HFFc6 (cell line): ENCODE measurements around the gene ESPN. TPM values are rescaled to one million over a fixed set of nuclear protein-coding genes. Genes with fewer than 3 reads are reported as not detected.

Source experiments
- DNase-seq: peaks from one replicate; pipeline ENCODE4 v3.0.0-alpha.2; 2018
- H3K27ac Mint-ChIP-seq: 2 replicates; pipeline ENCODE4 v1.8.0; 2020; ENCODE audit warnings: mild to moderate bottlenecking, mixed read lengths
- H3K27me3 Mint-ChIP-seq: 2 replicates; pipeline ENCODE4 v1.8.0; 2021; ENCODE audit warnings: mild to moderate bottlenecking, moderate library complexity, mixed read lengths; ENCODE audit not compliant: insufficient read depth
- H3K36me3 Mint-ChIP-seq: 2 replicates; pipeline ENCODE4 v1.8.0; 2021; ENCODE audit warnings: low read depth, mixed read lengths
- H3K4me1 Mint-ChIP-seq: 2 replicates; pipeline ENCODE4 v1.8.0; 2020; ENCODE audit warnings: low read depth, mixed read lengths
- H3K4me3 Mint-ChIP-seq: 2 replicates; pipeline ENCODE4 v1.8.0; 2020; ENCODE audit warnings: mild to moderate bottlenecking, moderate library complexity, mixed read lengths
- H3K9me3 Mint-ChIP-seq: 2 replicates; pipeline ENCODE4 v1.8.0; 2020; ENCODE audit warnings: mild to moderate bottlenecking, mixed read lengths
- total RNA-seq, 6 experiments: library from RNA; stranded (reverse); fragmentation: NEBNext Ultra II Directional; extraction: Animal tissue kit (Norgen Biotek cat#: 25700); gene quantifications; 2 replicates in 1 of 6; 3 replicates in 5 of 6; pipeline ENCODE4 v1.2.3, GENCODE V29; 2021
- TF ChIP-seq, protein P1 (sequence below): fragments of 200-600 bp; sonication (generic); IDR thresholded peaks from 2 replicates; pipeline ENCODE4 v1.5.0; 2021; ENCODE audit warnings: antibody characterized with exemption, mild to moderate bottlenecking

Gene ESPN
- total RNA-seq, 6 experiments from 2014 or later = not detected

DNA sequence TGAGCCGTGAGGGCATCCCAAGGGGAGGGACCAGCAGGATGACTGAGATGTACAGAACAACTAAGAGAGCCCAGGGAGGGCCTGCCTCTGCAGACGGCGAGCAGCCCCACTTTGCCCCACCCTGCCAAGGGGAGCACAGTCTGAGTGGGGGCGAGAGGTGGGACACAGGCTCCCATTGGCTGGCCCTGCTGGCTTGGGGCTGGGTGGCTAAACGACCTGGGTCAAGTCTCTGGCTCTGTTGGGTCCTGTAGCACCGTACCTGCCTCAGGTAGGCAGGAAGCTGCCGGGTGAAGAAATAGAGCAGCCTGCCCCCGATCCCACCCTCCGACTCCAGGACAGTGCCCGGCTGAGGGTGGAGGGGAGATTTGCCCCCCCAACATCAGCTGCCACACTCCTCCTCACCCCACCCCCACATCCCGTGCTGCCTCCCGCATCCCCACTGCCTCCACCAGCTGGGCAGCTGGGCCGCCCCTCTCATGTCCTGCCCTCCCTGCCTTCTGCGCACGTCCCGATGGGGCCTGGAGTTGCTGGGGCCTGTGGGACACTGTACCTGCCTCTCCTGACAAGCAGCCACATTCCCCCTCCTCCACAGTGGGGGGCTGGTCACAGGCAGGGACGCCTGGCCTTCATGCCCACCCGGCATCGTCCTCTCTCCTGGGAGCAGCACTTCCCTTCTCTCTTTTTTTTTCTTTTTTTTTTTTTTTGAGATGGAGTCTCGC lies 79.5 kb downstream of the ESPN start:
- no peak for DNase-seq
- Mint-ChIP-seq H3K27ac (no peak overlapping the region), H3K36me3 (no peaks in the 10 kb centered on the region), H3K4me3 (no peak overlapping the region), H3K9me3 (no peaks in the 10 kb centered on the region), H3K4me1 (no peaks in the 10 kb centered on the region), H3K27me3 (peaks cover 12% of the 10 kb centered on the region)
- TF ChIP-seq, protein P1, sequence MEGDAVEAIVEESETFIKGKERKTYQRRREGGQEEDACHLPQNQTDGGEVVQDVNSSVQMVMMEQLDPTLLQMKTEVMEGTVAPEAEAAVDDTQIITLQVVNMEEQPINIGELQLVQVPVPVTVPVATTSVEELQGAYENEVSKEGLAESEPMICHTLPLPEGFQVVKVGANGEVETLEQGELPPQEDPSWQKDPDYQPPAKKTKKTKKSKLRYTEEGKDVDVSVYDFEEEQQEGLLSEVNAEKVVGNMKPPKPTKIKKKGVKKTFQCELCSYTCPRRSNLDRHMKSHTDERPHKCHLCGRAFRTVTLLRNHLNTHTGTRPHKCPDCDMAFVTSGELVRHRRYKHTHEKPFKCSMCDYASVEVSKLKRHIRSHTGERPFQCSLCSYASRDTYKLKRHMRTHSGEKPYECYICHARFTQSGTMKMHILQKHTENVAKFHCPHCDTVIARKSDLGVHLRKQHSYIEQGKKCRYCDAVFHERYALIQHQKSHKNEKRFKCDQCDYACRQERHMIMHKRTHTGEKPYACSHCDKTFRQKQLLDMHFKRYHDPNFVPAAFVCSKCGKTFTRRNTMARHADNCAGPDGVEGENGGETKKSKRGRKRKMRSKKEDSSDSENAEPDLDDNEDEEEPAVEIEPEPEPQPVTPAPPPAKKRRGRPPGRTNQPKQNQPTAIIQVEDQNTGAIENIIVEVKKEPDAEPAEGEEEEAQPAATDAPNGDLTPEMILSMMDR = no peak

DNA sequence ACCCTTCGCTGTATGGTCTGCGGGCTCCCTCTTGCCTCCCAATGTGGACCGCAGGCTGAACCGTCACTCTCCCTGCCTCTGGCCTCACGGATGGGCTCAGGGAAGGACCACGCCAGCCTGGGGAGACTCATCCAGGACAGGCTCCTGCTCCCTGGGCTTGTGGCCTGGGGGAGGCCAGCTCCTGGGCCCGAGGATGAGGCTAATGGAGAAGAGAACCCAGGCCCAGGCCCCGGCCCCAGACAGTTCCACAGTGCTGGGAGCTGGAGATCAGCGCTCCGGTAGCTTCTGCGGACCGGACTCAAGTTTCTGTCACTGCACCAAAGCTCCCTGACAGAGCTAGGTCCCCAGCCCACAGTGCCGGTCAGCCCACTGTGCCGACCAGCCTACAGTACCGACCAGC lies 80.3 kb downstream of the ESPN start:
- H3K27me3 Mint-ChIP-seq = peaks cover 12% of the 10 kb centered on the region
- no peaks in the 10 kb centered on the region for H3K9me3 Mint-ChIP-seq
- no peak overlapping the region for H3K4me3 Mint-ChIP-seq
- no peak for DNase-seq
- H3K36me3 Mint-ChIP-seq = no peaks in the 10 kb centered on the region
- TF ChIP-seq, protein P1 = no peak
- no peak overlapping the region for H3K27ac Mint-ChIP-seq
- no peaks in the 10 kb centered on the region for H3K4me1 Mint-ChIP-seq

DNA sequence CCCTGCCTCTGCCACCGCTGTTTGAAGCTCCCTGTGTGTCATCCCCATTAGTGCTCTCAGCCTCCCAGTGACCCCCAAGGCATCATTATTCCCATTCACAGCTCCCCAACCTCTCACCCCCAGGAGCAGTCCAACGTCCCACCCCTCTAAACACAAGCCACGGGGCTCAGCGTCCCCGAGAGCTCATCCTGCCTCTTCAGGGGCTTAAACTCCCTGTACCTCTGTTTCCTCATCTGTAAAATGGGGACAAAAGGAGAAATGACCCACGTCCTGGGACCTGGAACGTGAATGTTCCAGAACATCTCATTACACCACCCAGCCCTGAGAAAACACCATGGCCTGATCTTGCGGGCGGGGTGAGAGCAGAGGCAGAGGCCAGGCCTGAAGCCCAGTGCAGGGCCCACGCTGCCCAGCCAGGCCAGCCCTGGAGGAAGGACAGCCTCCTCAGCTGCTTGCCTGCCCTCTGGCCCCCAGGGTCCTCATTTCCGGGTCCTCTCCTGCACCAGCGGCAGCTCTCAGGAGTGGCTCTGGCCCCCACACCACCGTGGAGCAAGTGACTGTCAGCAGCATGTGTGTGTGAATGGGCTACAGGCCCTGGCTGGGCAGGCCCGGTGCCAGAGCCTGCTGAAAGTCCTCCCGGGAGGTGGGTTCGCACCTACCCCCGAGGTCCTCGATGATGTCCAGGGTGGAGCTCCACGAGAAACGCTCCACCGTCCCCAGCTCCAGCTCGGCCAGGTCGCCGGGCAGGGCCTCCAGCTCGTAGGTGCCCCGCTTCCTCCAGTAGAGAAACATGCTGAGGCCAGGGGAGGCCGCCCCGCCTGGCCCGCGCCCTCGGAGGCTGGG lies 81.0 kb downstream of the ESPN start:
- Mint-ChIP-seq H3K36me3 (no peaks in the 10 kb centered on the region), H3K27me3 (peaks cover 12% of the 10 kb centered on the region), H3K4me1 (no peaks in the 10 kb centered on the region), H3K4me3 (no peak overlapping the region), H3K9me3 (no peaks in the 10 kb centered on the region), H3K27ac (no peak overlapping the region)
- DNase-seq = no peak
- TF ChIP-seq, protein P1 = no peak

DNA sequence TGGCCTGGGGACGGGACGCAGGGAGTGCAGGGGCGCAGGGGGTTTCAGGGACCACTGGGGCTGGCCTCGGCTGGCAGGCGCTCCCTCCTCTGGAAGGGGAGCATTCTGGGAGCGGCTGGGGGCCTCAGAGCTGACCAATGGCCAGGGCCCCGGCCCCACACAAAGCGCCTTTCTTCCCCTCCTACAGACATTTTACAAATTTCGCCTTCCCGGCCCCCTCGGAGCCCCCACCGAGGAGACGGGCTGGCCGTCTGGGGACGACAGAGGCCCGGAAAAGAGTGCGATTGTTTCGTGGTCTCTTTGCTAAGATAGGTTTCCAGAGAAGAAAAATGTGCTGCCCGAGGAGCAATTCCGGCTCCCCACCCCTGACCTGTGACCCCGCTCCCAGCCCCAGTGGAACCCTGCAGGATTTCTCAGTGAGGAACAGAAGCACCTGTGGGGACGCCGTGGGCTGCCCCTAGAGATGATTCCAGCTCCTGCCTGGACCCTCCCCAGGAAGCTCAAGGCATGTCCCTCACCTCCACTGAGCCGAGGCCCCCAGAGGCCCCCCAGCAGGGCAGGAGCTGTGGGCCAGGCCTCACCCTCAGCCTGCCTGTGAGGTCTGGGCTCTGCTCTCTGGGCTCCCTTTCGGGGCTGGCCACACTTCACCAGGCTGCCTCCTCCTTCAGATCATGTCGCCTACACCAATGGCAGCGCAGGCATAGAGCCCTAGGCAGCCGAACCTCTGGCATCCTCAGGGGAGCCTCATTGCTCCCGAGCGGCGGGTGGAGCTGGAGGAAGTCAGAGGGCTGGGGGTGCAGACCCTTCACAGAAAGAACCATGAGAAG lies 81.8 kb downstream of the ESPN start:
- peaks cover 6% of the 10 kb centered on the region; the same call in 1 of the 2 replicates for H3K27me3 Mint-ChIP-seq
- H3K9me3 Mint-ChIP-seq = no peaks in the 10 kb centered on the region
- DNase-seq = no peak
- H3K4me1 Mint-ChIP-seq = no peaks in the 10 kb centered on the region
- no peak overlapping the region for H3K4me3 Mint-ChIP-seq
- no peaks in the 10 kb centered on the region for H3K36me3 Mint-ChIP-seq
- H3K27ac Mint-ChIP-seq = no peak overlapping the region
- TF ChIP-seq, protein P1 = no peak

DNA sequence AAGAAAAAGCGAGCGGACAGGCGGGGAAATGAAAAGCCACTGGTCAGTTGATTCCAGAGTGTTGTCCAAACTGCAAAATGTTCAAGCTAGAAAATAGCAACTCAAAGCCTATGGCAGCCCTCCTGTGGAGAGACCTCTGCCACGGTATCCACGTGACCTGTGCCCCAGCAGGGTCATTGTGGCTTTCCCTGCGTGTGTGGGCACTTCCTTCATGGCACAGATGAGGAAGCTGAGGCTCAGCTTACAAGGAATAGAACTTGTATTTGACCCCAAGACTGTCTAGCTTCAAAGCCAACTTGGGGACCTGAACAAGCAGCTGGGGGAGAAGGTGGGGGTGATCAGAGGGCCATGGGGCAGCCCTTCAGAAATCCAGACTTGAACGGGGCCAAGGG lies 82.5 kb downstream of the ESPN start:
- H3K4me1 Mint-ChIP-seq = no peaks in the 10 kb centered on the region
- H3K9me3 Mint-ChIP-seq = no peaks in the 10 kb centered on the region
- H3K36me3 Mint-ChIP-seq = no peaks in the 10 kb centered on the region
- no peak for DNase-seq
- H3K4me3 Mint-ChIP-seq = no peak overlapping the region
- TF ChIP-seq, protein P1 = no peak
- H3K27me3 Mint-ChIP-seq = peaks cover 6% of the 10 kb centered on the region; the same call in 1 of the 2 replicates
- no peak overlapping the region for H3K27ac Mint-ChIP-seq
